Neural crest cell (in vitro differentiated cells): ENCODE results near the gene SMKR1. TPM values are rescaled to one million over a fixed set of nuclear protein-coding genes. Genes with fewer than 3 reads are reported as not detected.

Experiments
- DNase-seq: peaks from one replicate; pipeline ENCODE4 v3.0.0; 2021; ENCODE audit warnings: low read depth, mixed read lengths, low spot score
- H3K27ac Mint-ChIP-seq: one replicate; pipeline ENCODE4 v1.8.0; 2021; ENCODE audit warnings: mild to moderate bottlenecking, mixed read lengths; ENCODE audit not compliant: unreplicated experiment
- H3K27me3 Mint-ChIP-seq: 2 replicates; pipeline ENCODE4 v1.8.0; 2021; ENCODE audit warnings: low read depth, mild to moderate bottlenecking, mixed read lengths
- H3K36me3 Mint-ChIP-seq: 2 replicates; pipeline ENCODE4 v1.8.0; 2021; ENCODE audit warnings: low read depth, mild to moderate bottlenecking, mixed read lengths
- H3K4me1 Mint-ChIP-seq: 2 replicates; pipeline ENCODE4 v1.8.0; 2021; ENCODE audit warnings: mixed read lengths
- H3K4me3 Mint-ChIP-seq: one replicate; pipeline ENCODE4 v1.8.0; 2021; ENCODE audit warnings: mild to moderate bottlenecking, mixed read lengths
- H3K9me3 Mint-ChIP-seq: 2 replicates; pipeline ENCODE4 v1.8.0; 2021; ENCODE audit warnings: mixed read lengths
- CTCF ChIP-seq: fragments of 200-600 bp; sonication (generic); conservative IDR thresholded peaks from 2 replicates; pipeline ENCODE4 v1.5.0; 2021; ENCODE audit warnings: antibody characterized with exemption, mild to moderate bottlenecking
- total RNA-seq: library from RNA; stranded (reverse); gene quantifications from 2 replicates; pipeline ENCODE4 v1.2.1, GENCODE V29; 2021

SMKR1 gene
- total RNA-seq, 1 donor from 2014 or later: 2.5 TPM

DNA sequence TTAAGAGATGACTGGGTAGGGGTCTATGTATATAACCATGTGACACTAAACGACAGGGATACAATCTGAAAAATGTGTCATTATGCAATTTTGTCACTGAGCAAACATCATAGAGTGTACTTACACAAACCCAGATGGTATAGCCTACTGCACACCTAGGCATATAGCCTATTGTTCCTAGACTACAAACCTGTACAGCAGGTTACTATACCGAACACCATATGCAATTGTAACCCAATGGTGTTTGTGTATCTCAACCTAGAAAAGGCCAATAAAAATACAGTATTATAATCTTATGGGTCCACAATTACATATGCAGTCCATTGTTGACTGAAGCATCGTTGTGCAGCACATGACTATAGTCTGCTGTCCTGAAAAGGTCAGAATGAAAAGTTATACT is 45.2 kb upstream of the SMKR1 start:
- no peaks in the 10 kb centered on the region for H3K27me3 Mint-ChIP-seq
- DNase-seq: no peak
- no peak for TF ChIP-seq CTCF
- H3K9me3 Mint-ChIP-seq: no peaks in the 10 kb centered on the region
- H3K4me1 Mint-ChIP-seq: peaks cover 4% of the 10 kb centered on the region
- H3K36me3 Mint-ChIP-seq: peaks cover 10% of the 10 kb centered on the region
- no peak overlapping the region for H3K4me3 Mint-ChIP-seq
- no peak overlapping the region for H3K27ac Mint-ChIP-seq

DNA sequence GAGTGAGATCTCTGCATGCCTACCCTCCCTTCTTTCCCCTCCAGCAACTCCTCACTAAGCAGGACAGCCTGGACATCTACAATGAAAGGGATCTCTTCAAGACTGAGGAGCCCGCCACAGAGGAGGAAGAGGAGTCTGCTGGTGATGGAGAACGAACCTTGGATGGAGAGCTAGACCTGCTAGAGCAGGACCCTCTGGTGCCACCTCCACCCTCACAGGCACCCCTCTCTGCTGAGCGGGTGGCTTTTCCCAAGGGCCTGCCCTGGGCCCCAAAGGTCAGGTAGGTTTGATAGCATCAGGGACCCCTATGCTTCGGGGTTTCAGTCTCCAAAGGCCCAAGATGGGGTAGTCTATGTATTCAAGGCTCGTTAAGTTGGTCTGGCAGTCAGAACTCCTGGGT is 44.2 kb upstream of the SMKR1 start:
- Mint-ChIP-seq H3K27me3 (no peaks in the 10 kb centered on the region), H3K4me1 (peaks cover 4% of the 10 kb centered on the region), H3K9me3 (no peaks in the 10 kb centered on the region), H3K36me3 (peaks cover 4% of the 10 kb centered on the region), H3K27ac (no peak overlapping the region), H3K4me3 (no peak overlapping the region)
- no peak for TF ChIP-seq CTCF
- no peak for DNase-seq

- Mint-ChIP-seq H3K4me1 (no peaks in the 10 kb centered on the region), H3K36me3 (no peaks in the 10 kb centered on the region), H3K27me3 (no peaks in the 10 kb centered on the region), H3K27ac (no peak overlapping the region), H3K4me3 (no peak overlapping the region), H3K9me3 (no peaks in the 10 kb centered on the region)
- no peak for TF ChIP-seq CTCF
- no peak for DNase-seq
Observed at GRCh38 chr7:129461809-129462208, 40.5 kb upstream of the SMKR1 start.

DNA sequence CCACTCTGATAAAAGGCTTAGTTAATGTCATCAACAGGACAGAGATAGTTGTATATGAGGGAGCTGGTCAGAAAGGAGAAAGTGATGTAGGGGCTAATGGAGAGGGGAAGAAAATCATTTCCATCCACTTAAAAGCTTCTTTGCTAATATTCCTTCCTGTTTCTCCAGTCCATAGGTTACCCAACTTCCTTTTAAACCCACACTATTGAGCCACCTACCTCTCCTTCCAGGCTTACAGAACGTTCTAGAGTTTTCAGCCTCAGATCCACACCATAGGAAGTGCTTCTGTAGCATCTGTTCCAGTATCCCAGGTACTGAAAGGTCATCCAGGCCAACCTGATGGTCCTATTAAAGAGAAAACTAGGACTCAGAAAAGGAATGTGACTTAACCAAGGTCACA is 39.9 kb upstream of the SMKR1 start:
- no peak for DNase-seq
- H3K4me3 Mint-ChIP-seq: no peak overlapping the region
- no peak for TF ChIP-seq CTCF
- no peak overlapping the region for H3K27ac Mint-ChIP-seq
- H3K9me3 Mint-ChIP-seq: no peaks in the 10 kb centered on the region
- H3K27me3 Mint-ChIP-seq: no peaks in the 10 kb centered on the region
- no peaks in the 10 kb centered on the region for H3K36me3 Mint-ChIP-seq
- H3K4me1 Mint-ChIP-seq: no peaks in the 10 kb centered on the region

DNA sequence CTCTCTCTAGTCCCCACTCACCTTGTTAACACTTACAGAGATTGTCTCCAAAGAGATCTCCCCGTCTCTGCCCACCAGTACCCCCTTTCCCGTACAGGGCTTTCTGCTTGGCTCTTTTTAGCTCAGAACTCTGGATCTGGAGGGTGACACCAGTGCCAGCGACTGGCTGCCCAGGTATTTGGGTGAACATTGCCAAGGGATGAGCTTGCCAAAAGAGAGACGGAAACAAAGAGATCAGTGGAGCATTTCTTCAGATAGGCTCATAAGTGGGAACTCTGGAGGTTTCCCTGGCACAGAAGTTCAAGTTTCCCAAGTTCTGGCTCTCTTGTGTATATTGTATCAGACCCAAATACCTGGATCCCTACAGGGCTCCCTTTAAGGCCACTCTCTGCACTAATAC is 38.1 kb upstream of the SMKR1 start:
- H3K4me3 Mint-ChIP-seq: no peak overlapping the region
- no peaks in the 10 kb centered on the region for H3K9me3 Mint-ChIP-seq
- H3K27me3 Mint-ChIP-seq: no peaks in the 10 kb centered on the region
- DNase-seq: no peak
- no peak for TF ChIP-seq CTCF
- no peaks in the 10 kb centered on the region for H3K4me1 Mint-ChIP-seq
- H3K27ac Mint-ChIP-seq: no peak overlapping the region
- H3K36me3 Mint-ChIP-seq: no peaks in the 10 kb centered on the region

- TF ChIP-seq CTCF: no peak
- Mint-ChIP-seq H3K27me3 (no peaks in the 10 kb centered on the region), H3K36me3 (no peaks in the 10 kb centered on the region), H3K9me3 (no peaks in the 10 kb centered on the region), H3K4me3 (no peak overlapping the region), H3K27ac (no peak overlapping the region), H3K4me1 (no peaks in the 10 kb centered on the region)
- no peak for DNase-seq
Observed at GRCh38 chr7:129465080-129465479, 37.3 kb upstream of the SMKR1 start.
